HG03159 (cell line): Measurements from ENCODE around the gene ANXA7.
A peak's percentile ranks its signal among the peaks of the same experiment; 100 is the strongest.
"Not testable (repeated sequence)": the region's sequence is repeated elsewhere in the genome, so short reads cannot be mapped to it uniquely, and the experiment has no call there.

Experiments
- ATAC-seq: cut with Tn5 transposase; IDR thresholded peaks from one replicate; pipeline ENCODE4 v1.9.1; 2021; ENCODE audit warnings: mild to moderate bottlenecking, moderate library complexity; ENCODE audit not compliant: unreplicated experiment

ANXA7 gene

GRCh38 chr10:73408978-73409521, 4.8 kb downstream of the ANXA7 start:
- ATAC-seq: no peak

DNA sequence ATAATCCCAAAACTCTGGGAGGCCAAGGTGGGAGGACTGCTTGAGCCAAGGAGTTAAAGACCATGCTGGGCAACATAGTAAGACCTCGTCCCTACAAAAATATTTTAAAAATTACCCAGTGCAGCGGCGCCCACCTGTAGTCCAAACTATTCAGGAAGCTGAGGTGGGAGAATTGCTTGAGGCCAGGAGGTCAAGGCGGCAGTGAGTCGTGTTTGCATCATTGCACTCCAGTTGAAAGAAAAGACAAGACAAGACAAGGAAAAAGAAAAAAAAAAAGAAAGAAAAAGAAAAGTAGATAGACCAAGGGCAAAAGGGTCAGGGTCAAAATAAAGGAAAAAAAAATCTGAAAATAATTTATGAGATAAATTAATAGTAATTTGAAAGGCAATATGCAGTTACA, 5.8 kb downstream of the ANXA7 start:
- ATAC-seq: no peak

GRCh38 chr10:73407495-73407894, 6.4 kb downstream of the ANXA7 start:
- ATAC-seq: no peak

DNA sequence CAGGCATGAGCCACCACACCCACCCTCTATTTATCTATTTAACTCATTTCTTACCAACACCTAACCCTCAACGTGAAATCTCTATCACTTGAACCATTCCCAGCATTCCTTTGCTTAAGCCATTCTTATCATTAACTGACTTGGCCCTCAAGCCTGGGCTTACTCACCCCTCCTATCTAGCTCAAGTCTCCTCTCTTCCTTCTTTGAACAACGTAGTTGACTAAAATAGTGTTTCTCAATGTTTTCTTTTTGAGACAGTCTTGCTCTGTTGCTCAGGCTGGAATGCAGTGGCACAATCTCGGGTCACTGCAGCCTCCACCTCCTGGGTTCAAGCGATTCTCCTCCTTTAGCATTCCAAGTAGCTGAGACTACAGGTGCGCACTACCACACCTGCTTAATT, 7.0 kb downstream of the ANXA7 start:
- ATAC-seq: no peak

DNA sequence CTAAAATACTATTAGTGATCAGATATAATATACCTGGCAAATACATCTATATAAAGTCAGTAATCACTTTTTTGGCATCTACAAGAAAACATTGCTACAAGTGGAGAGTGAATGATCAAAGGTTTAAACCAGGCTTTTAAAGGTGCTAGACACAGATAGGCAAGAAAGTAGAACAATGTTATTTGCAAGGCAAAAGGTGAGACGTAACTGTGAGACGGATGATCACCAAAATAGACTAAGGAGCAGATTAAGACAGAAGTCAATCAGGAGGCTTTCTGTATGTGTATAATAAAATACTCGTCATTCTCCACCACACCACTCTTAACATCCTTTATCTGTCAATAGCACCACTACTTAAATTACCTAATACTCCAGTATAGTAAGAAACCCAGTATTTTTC, 8.3 kb downstream of the ANXA7 start:
- no peak for ATAC-seq

DNA sequence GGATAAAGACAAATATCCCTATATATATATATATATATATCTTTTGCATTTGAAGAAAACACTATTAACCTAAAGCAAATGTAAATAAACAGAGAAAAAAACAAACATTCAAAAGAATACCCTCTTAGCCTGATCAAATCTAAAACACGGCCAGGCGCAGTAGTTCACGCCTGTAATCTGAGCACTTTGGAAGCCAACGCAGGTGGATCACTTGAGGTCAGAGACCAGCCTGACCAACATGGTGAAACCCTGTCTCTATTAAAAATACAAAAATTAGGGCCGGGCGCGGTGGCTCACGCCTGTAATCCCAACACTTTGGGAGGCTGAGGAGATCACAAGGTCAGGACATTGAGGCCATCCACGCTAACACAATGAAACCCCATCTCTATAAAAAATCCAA, 9.2 kb downstream of the ANXA7 start:
- ATAC-seq: no peak

DNA sequence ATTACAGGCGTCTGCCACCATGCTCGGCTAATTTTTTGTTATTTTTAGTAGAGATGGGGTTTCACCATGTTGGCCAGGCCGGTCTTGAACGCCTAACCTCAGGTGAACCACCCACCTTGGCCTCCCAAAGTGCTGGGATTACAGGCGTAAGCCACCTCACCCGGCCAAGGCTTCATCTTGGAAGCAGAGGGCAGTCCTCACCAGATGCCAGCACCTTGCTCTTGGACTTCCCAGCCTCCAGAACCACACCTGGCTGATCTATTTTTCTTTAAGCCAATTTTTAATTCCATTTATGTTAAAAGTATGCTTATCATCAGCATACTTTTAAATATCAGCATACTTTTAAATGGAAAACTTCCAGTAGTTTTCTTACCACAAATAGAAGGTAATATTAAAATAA, 12.2 kb downstream of the ANXA7 start:
- ATAC-seq: no peak

DNA sequence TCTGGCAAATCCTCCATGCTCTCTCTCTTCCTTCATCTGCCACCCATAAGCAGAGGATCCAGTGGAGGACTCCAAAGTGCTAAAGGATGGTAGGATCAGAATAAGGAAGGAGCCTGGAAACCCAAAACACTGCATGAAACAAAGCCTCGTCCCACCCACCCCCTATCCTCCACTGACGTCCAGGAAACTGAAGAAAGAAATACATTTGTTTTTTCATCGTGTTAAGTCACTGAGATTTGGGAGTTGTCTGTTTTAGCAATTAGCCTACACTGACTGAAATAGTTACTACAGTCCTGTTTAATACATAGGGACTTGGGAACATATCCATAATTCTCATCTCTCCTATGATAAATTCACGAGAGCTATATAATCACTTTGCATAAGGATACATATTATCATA, 14.8 kb downstream of the ANXA7 start:
- ATAC-seq: no peak

DNA sequence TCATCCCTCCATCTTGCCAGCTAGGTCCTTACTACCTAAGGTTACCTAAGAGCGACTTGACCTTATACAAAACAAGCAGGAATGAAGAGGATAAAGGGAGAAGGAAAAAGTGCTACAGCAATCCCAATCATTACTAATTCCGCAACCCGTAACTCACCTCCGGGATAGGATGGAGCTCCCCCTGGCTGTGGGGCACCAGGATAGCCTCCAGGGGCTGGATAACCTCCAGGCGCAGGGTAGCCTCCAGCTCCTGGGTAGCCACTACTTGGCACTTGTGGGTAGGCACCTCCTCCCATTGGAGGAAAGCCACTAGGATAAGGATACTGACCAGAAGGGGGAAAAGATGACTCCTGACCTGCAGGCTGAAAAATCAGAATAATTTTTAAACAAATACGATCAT, 15.8 kb downstream of the ANXA7 start:
- ATAC-seq: no peak

DNA sequence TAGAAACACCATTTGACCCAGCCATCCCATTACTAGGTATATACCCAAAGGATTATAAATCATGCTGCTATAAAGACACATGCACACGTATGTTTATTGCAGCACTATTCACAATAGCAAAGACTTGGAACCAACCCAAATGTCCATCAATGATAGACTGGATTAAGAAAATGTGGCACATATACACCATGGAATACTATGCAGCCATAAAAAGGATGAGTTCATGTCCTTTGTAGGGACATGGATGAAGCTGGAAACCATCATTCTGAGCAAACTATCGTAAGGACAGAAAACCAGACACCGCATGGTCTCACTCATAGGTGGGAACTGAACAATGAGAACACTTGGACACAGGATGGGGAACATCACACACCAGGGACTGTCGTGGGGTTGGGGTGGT, 19.5 kb downstream of the ANXA7 start:
- ATAC-seq: not testable (repeated sequence)

GRCh38 chr10:73388228-73388627, 25.6 kb downstream of the ANXA7 start:
- no peak for ATAC-seq

GRCh38 chr10:73386583-73386982, 27.3 kb downstream of the ANXA7 start:
- ATAC-seq: no peak

DNA sequence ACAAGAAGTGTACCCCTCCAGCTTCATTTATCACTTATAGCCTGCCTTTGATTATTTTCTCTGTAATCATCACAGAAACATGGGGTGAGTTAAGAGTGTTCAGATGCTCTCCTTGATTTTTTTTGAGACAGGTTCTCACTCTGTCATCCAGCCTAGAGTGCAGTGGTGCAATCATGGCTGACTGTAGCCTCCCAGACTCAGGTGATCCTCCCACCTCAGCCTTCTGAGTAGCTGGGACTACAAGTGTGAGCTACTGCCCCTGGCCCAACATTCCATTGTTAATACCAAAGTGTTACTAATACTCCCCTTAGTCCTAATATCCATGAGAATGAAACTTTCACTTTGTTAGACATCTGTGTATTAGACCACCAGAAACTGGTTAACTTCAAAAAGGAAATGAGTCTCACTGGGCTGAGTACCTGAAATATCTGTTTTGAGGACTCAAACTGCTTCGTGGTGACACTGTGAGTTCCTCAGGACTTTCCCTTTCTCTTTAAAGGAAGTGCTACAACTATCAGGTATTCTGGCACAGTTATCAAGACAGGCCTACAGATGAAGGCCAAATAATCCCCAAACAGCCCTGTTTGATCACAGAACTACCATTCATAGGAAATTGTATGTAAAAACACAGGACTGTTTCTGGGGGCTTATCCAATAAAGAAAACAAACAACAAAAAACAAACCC, 34.7 kb downstream of the ANXA7 start:
- no peak for ATAC-seq

GRCh38 chr10:73376679-73377078, 37.2 kb downstream of the ANXA7 start:
- no peak for ATAC-seq

GRCh38 chr10:73368238-73368637, 45.6 kb downstream of the ANXA7 start:
- ATAC-seq: no peak

GRCh38 chr10:73366381-73367298, 47.2 kb downstream of the ANXA7 start:
- no peak for ATAC-seq

- ATAC-seq: no peak
Observed at GRCh38 chr10:73364964-73365363, 48.9 kb downstream of the ANXA7 start.

DNA sequence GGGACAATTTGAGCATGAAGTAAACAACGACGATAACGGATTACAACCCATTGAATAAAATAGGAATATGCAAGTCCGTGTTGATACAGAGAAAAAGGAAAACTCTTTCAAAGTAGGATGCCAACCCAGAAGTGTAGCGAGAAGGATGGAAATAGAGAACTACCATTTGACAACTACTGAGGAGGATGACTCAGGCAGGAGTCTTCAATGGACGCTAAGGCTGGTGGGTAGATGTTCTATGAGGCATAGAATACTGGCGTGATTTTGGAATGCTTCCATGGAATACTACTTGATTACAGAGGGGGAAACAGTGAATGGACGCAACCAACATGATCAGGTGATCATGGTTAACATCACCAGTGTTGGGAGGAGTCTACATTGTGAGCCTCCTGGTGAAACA, 54.4 kb downstream of the ANXA7 start:
- ATAC-seq: no peak

- ATAC-seq: peak; percentile 88
Observed at GRCh38 chr10:73358331-73359279, 55.3 kb downstream of the ANXA7 start, which contains the start of gene CFAP70. CFAP70 (minus strand) TSS chr10:73358864; CDS start chr10:73354796, 4,068 bp downstream.

DNA sequence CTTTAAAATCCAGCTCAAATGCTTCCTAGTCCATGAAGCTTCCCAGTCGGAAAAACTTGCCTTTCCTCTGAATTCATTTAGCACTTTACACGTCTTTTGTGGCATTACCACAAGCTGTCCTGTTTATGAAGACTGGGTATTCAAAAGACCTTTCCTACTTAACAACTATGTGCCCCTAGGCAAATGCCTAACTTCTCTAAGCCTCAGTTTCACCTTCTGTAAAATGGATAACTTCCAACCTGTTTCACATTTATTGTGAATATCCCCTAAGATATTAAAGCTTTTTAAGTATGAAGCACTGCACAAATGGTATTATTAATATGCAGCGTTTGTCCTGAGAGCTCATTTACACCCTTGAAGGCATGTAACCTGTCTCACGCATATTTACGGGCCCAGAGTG, 56.0 kb downstream of the ANXA7 start:
- no peak for ATAC-seq

DNA sequence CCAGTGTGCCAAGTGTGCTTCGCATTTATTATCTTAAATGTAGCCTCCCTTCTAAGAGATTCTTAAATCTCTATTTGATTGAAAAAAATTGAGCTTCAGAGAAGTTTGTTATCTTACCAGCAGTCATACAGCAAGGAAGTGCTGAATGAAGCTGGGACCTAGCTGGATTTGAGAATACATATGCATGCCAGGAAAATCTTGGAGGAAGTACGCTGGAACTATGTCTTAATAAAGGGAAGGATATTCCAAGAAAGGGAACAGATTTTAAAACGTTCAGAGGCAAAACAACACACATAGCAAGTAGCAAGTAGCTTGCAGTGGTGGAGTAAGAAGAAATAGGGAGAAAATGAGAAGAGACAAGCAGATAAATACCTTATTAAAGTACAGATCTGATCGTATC, 56.7 kb downstream of the ANXA7 start:
- no peak for ATAC-seq
